ENCODE measurements around the gene CD180. TPM values are rescaled to one million over a fixed set of nuclear protein-coding genes. Genes with fewer than 3 reads are reported as not detected.

The CD180 gene
- total RNA-seq, 2 experiments from 2014 or later = 14.4 to 15.7 TPM

- ChIA-PET POLR2A (no interaction called here), CTCF (ENCODE audit: unreplicated experiment) (no interaction called here)
- H3K27ac ChIP-seq (ENCODE audit: low read depth, low read length, poor library complexity, severe bottlenecking) = no peak overlapping the region
- DNase-seq (ENCODE audit: low spot score) = no peak
- no peaks in the 10 kb centered on the region for H4K20me1 ChIP-seq (ENCODE audit: insufficient read depth, low read length)
- TF ChIP-seq CTCF (conservative IDR thresholded peaks at IDR 0.05; ENCODE audit: low read length) (no peak), EZH2phosphoT487 (IDR thresholded peaks at IDR 0.05; ENCODE audit: borderline replicate concordance, low read depth, low read length) (no peak)
- no peaks in the 10 kb centered on the region for H3K9me3 ChIP-seq (ENCODE audit: low read length)
- no peak overlapping the region for H2AFZ ChIP-seq (ENCODE audit: low read length)
- H3K4me1 ChIP-seq (ENCODE audit: insufficient read depth, low read length, poor library complexity, severe bottlenecking) = no peaks in the 10 kb centered on the region
- H3K9me2 ChIP-seq (ENCODE audit: insufficient read depth, low read length) = no peaks in the 10 kb centered on the region
- no TSS peak for BruUV-seq (replicated peaks)
- H3K36me3 ChIP-seq (ENCODE audit: insufficient read depth, low read length) = no peaks in the 10 kb centered on the region
- H3K79me2 ChIP-seq (ENCODE audit: insufficient read depth, low read depth, low read length) = no peaks in the 10 kb centered on the region
- no peak overlapping the region for H3K4me3 ChIP-seq (ENCODE audit: low read depth, low read length, poor library complexity, severe bottlenecking)
- intact Hi-C loops (cut with micrococcal nuclease; ENCODE audit: unreplicated experiment) = no loop called here
- no peak overlapping the region for H3K4me2 ChIP-seq (ENCODE audit: low read length)
Observed at GRCh38 chr5:67160272-67160671, 36.3 kb downstream of the CD180 start.

GRCh38 chr5:67156976-67157583 lies 39.5 kb downstream of the CD180 start:
- no peaks in the 10 kb centered on the region for H3K9me3 ChIP-seq (ENCODE audit: low read length)
- no peaks in the 10 kb centered on the region for H4K20me1 ChIP-seq (ENCODE audit: insufficient read depth, low read length)
- no peak overlapping the region for H3K4me2 ChIP-seq (ENCODE audit: low read length)
- H3K9me2 ChIP-seq (ENCODE audit: insufficient read depth, low read length) = no peaks in the 10 kb centered on the region
- intact Hi-C loops (cut with micrococcal nuclease; ENCODE audit: unreplicated experiment) = loop anchor here (1.0 to 5.0 kb wide), 2 partner anchors 52 to 170 kb away; no protein-coding TSS in a partner anchor
- TF ChIP-seq EZH2phosphoT487 (IDR thresholded peaks at IDR 0.05; ENCODE audit: borderline replicate concordance, low read depth, low read length) (no peak), CTCF (conservative IDR thresholded peaks at IDR 0.05; ENCODE audit: low read length) (peak; percentile 99)
- POLR2A ChIA-PET = interaction anchor here (0.9 kb wide), 1 partner anchor 51 kb away, joined by 4 read pairs; no protein-coding TSS in a partner anchor
- no peaks in the 10 kb centered on the region for H3K79me2 ChIP-seq (ENCODE audit: insufficient read depth, low read depth, low read length)
- no peak overlapping the region for H2AFZ ChIP-seq (ENCODE audit: low read length)
- no peak overlapping the region for H3K4me3 ChIP-seq (ENCODE audit: low read depth, low read length, poor library complexity, severe bottlenecking)
- H3K36me3 ChIP-seq (ENCODE audit: insufficient read depth, low read length) = no peaks in the 10 kb centered on the region
- no peaks in the 10 kb centered on the region for H3K4me1 ChIP-seq (ENCODE audit: insufficient read depth, low read length, poor library complexity, severe bottlenecking)
- BruUV-seq (replicated peaks) = no TSS peak
- CTCF ChIA-PET (ENCODE audit: unreplicated experiment) = no interaction called here
- DNase-seq (ENCODE audit: low spot score) = peak; percentile 68
- no peak overlapping the region for H3K27ac ChIP-seq (ENCODE audit: low read depth, low read length, poor library complexity, severe bottlenecking)

GRCh38 chr5:67154556-67155206 lies 41.9 kb downstream of the CD180 start:
- no peaks in the 10 kb centered on the region for H3K9me2 ChIP-seq (ENCODE audit: insufficient read depth, low read length)
- POLR2A ChIA-PET = interaction anchor here (1.2 kb wide), 1 partner anchor 53 kb away, joined by 4 read pairs; no protein-coding TSS in a partner anchor
- no peak overlapping the region for H3K4me2 ChIP-seq (ENCODE audit: low read length)
- no peaks in the 10 kb centered on the region for H3K79me2 ChIP-seq (ENCODE audit: insufficient read depth, low read depth, low read length)
- no peak for DNase-seq (ENCODE audit: low spot score)
- H3K36me3 ChIP-seq (ENCODE audit: insufficient read depth, low read length) = no peaks in the 10 kb centered on the region
- no peaks in the 10 kb centered on the region for H3K9me3 ChIP-seq (ENCODE audit: low read length)
- CTCF ChIA-PET (ENCODE audit: unreplicated experiment) = no interaction called here
- TF ChIP-seq CTCF (conservative IDR thresholded peaks at IDR 0.05; ENCODE audit: low read length) (no peak), EZH2phosphoT487 (IDR thresholded peaks at IDR 0.05; ENCODE audit: borderline replicate concordance, low read depth, low read length) (no peak)
- intact Hi-C loops (cut with micrococcal nuclease; ENCODE audit: unreplicated experiment) = loop anchor here (5.0 kb wide), 1 partner anchor 167 kb away; no protein-coding TSS in a partner anchor
- H3K4me1 ChIP-seq (ENCODE audit: insufficient read depth, low read length, poor library complexity, severe bottlenecking) = no peaks in the 10 kb centered on the region
- no peak overlapping the region for H3K4me3 ChIP-seq (ENCODE audit: low read depth, low read length, poor library complexity, severe bottlenecking)
- H2AFZ ChIP-seq (ENCODE audit: low read length) = no peak overlapping the region
- no TSS peak for BruUV-seq (replicated peaks)
- H3K27ac ChIP-seq (ENCODE audit: low read depth, low read length, poor library complexity, severe bottlenecking) = no peak overlapping the region
- H4K20me1 ChIP-seq (ENCODE audit: insufficient read depth, low read length) = no peaks in the 10 kb centered on the region

Data from OCI-LY7 (cell line).